Mesendoderm (in vitro differentiated cells): ENCODE results near the gene BHMT2.

Experiments
- DNase-seq: peaks from one replicate; pipeline ENCODE4 v3.0.0; 2013
- H2AK5ac ChIP-seq: 2 replicates; pipeline ENCODE4 v1.6.1; 2013; ENCODE audit warnings: low read length, inconsistent platforms
- H2BK120ac ChIP-seq: 2 replicates; pipeline ENCODE4 v1.6.1; 2013; ENCODE audit warnings: low read depth, mild to moderate bottlenecking, low read length, moderate library complexity, mixed read lengths
- H2BK15ac ChIP-seq: replicated peaks from 2 replicates; pipeline ENCODE4 v1.6.1; 2013; ENCODE audit warnings: low read depth, mild to moderate bottlenecking, moderate library complexity
- H2BK5ac ChIP-seq: 2 replicates; pipeline ENCODE4 v1.6.1; 2013; ENCODE audit warnings: low read length, inconsistent platforms
- H3K18ac ChIP-seq: 2 replicates; pipeline ENCODE4 v1.6.1; 2013; ENCODE audit warnings: mild to moderate bottlenecking, low read length, mixed read lengths
- H3K23ac ChIP-seq: one replicate; pipeline ENCODE4 v1.6.1; 2013; ENCODE audit warnings: low read length
- H3K27ac ChIP-seq: 2 replicates; pipeline ENCODE4 v1.5.1; 2013; ENCODE audit warnings: low read depth, mild to moderate bottlenecking, inconsistent platforms, low read length, moderate library complexity
- H3K27me3 ChIP-seq: 2 replicates; pipeline ENCODE4 v1.6.1; 2013; ENCODE audit warnings: low read length, control low read depth, mild to moderate bottlenecking, inconsistent platforms; ENCODE audit not compliant: insufficient read depth, poor library complexity
- H3K36me3 ChIP-seq: 2 replicates; pipeline ENCODE4 v1.6.1; 2013; ENCODE audit warnings: low read length, inconsistent platforms; ENCODE audit not compliant: control insufficient read depth, insufficient read depth
- H3K4ac ChIP-seq: one replicate; pipeline ENCODE4 v1.6.1; 2013; ENCODE audit warnings: low read depth, mild to moderate bottlenecking, low read length, moderate library complexity
- H3K4me1 ChIP-seq: 2 replicates; pipeline ENCODE4 v1.6.1; 2013; ENCODE audit warnings: low read depth, low read length, inconsistent platforms; ENCODE audit not compliant: control insufficient read depth
- H3K4me2 ChIP-seq: 2 replicates; pipeline ENCODE4 v1.6.1; 2013; ENCODE audit warnings: low read length
- H3K4me3 ChIP-seq: 2 replicates; pipeline ENCODE4 v1.5.1; 2013; ENCODE audit warnings: mild to moderate bottlenecking, low read length
- H3K56ac ChIP-seq: one replicate; pipeline ENCODE4 v1.6.1; 2013; ENCODE audit warnings: low read length
- H3K79me1 ChIP-seq: 2 replicates; pipeline ENCODE4 v1.6.1; 2013; ENCODE audit warnings: low read length, inconsistent platforms
- H3K79me2 ChIP-seq: 2 replicates; pipeline ENCODE4 v1.6.1; 2013; ENCODE audit warnings: mild to moderate bottlenecking, low read length; ENCODE audit not compliant: control insufficient read depth, insufficient read depth
- H3K9ac ChIP-seq: 2 replicates; pipeline ENCODE4 v1.6.1; 2013; ENCODE audit warnings: low read length, inconsistent platforms
- H4K5ac ChIP-seq: one replicate; pipeline ENCODE4 v1.6.1; 2013; ENCODE audit warnings: low read length
- H4K8ac ChIP-seq: one replicate; pipeline ENCODE4 v1.6.1; 2013; ENCODE audit warnings: low read depth, mild to moderate bottlenecking, control low read depth, low read length, moderate library complexity
- WGBS: extraction: QIAGEN DNeasy Blood & Tissue Kit; methylation state at CpG from one replicate; pipeline ENCODE4 v1.1.7; 2013; ENCODE audit warnings: low lambda C conversion rate, missing lambda C conversion rate; ENCODE audit not compliant: insufficient coverage; ENCODE audit errors: extremely low coverage; 5-methylcytosine and 5-hydroxymethylcytosine counted together

The BHMT2 gene

DNA sequence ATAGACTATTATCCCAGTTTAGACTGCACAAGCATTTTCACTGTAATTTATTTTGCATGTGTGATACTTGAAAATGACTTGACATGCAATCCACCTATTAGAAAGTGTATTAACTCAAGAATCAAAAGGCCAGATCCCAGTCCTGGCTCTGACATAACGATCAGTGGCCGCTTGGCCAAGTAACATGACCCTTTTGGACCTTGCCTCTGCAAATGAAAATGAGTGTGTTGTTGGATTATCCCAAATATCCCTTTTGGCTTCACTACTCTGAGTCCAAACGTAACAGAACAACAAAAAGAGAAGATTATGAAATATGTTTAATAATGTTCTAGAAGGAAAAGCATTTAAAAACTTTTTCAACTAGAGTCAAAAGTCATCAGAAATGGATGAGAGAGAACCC, 19.1 kb upstream of the BHMT2 start:
- Histone ChIP-seq H3K18ac (no peak overlapping the region), H4K5ac (no peak overlapping the region), H3K27me3 (no peaks in the 10 kb centered on the region), H2BK120ac (no peak overlapping the region), H3K36me3 (no peaks in the 10 kb centered on the region), H3K4me1 (no peaks in the 10 kb centered on the region), H3K9ac (no peak overlapping the region), H4K8ac (no peak overlapping the region), H3K27ac (no peak overlapping the region), H3K4me3 (no peak overlapping the region), H3K79me1 (no peaks in the 10 kb centered on the region), H3K56ac (no peak overlapping the region), H2BK15ac (no peak overlapping the region), H3K4ac (no peak overlapping the region), H2AK5ac (no peak overlapping the region), H2BK5ac (no peak overlapping the region), H3K79me2 (no peaks in the 10 kb centered on the region), H3K4me2 (no peak overlapping the region), H3K23ac (no peak overlapping the region)
- no CpG with 5 or more reads among the region's 3 CpGs for WGBS
- no peak for DNase-seq

GRCh38 chr5:79053321-79053720, 16.2 kb upstream of the BHMT2 start:
- Histone ChIP-seq H3K79me2 (no peaks in the 10 kb centered on the region), H3K18ac (no peak overlapping the region), H3K4me3 (no peak overlapping the region), H2BK5ac (no peak overlapping the region), H4K8ac (no peak overlapping the region), H3K27me3 (no peaks in the 10 kb centered on the region), H3K27ac (no peak overlapping the region), H2BK15ac (no peak overlapping the region), H4K5ac (no peak overlapping the region), H3K23ac (no peak overlapping the region), H2BK120ac (no peak overlapping the region), H3K56ac (no peak overlapping the region), H3K9ac (no peak overlapping the region), H3K4me1 (no peaks in the 10 kb centered on the region), H2AK5ac (no peak overlapping the region), H3K4ac (no peak overlapping the region), H3K4me2 (no peak overlapping the region), H3K36me3 (no peaks in the 10 kb centered on the region), H3K79me1 (no peaks in the 10 kb centered on the region)
- no CpG with 5 or more reads among the region's 4 CpGs for WGBS
- no peak for DNase-seq

- no CpG with 5 or more reads among the region's 1 CpG for WGBS
These were observed 14.6 kb upstream of the BHMT2 start for GRCh38 chr5:79055017-79055416.

GRCh38 chr5:79056847-79057246, 12.7 kb upstream of the BHMT2 start:
- Histone ChIP-seq H3K18ac (no peak overlapping the region), H3K4me2 (no peak overlapping the region), H3K4me3 (no peak overlapping the region), H3K27me3 (no peaks in the 10 kb centered on the region), H4K8ac (no peak overlapping the region), H2BK5ac (no peak overlapping the region), H3K4ac (no peak overlapping the region), H3K79me2 (no peaks in the 10 kb centered on the region), H2BK120ac (no peak overlapping the region), H3K4me1 (no peaks in the 10 kb centered on the region), H3K27ac (no peak overlapping the region), H2AK5ac (no peak overlapping the region), H3K79me1 (no peaks in the 10 kb centered on the region), H3K56ac (no peak overlapping the region), H2BK15ac (no peak overlapping the region), H4K5ac (no peak overlapping the region), H3K36me3 (no peaks in the 10 kb centered on the region), H3K9ac (no peak overlapping the region), H3K23ac (no peak overlapping the region)
- no peak for DNase-seq

More at GRCh38 chr5:79055017-79055416, 14.6 kb upstream of the BHMT2 start:
- Histone ChIP-seq H3K4me2 (no peak overlapping the region), H3K9ac (no peak overlapping the region), H3K4ac (no peak overlapping the region), H2BK5ac (no peak overlapping the region), H2BK15ac (no peak overlapping the region), H3K79me1 (no peaks in the 10 kb centered on the region), H3K18ac (no peak overlapping the region), H4K5ac (no peak overlapping the region), H3K23ac (no peak overlapping the region), H3K27ac (no peak overlapping the region), H4K8ac (no peak overlapping the region), H3K36me3 (no peaks in the 10 kb centered on the region), H3K56ac (no peak overlapping the region), H3K4me1 (no peaks in the 10 kb centered on the region), H3K4me3 (no peak overlapping the region), H3K27me3 (no peaks in the 10 kb centered on the region), H3K79me2 (no peaks in the 10 kb centered on the region), H2BK120ac (no peak overlapping the region), H2AK5ac (no peak overlapping the region)
- DNase-seq = no peak

DNA sequence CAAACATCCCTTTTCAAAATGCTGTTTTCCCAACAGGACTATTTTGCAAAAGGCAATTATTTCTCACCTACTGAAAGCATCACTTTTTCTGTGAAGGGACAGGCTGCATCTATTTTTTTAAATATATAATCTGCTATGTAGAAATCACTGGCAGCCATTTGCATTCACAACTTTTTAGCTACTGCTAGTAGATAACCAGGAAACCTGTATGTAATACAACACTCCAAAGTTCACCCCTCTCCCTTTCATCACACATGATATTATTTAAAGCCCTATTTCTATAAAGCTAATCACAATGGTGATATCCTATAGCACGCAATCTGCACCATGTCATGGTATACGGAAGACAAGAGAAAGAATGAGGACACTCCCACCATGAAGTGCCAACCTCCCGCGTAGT, 9.9 kb upstream of the BHMT2 start:
- no CpG with 5 or more reads among the region's 4 CpGs for WGBS
- no peak overlapping the region for H4K5ac ChIP-seq
- no peak overlapping the region for H2BK5ac ChIP-seq
- H3K4ac ChIP-seq = no peak overlapping the region
- H2BK120ac ChIP-seq = no peak overlapping the region
- H3K4me3 ChIP-seq = no peak overlapping the region
- no peak overlapping the region for H3K18ac ChIP-seq
- no peak overlapping the region for H3K27ac ChIP-seq
- H3K4me2 ChIP-seq = no peak overlapping the region
- H3K27me3 ChIP-seq = no peaks in the 10 kb centered on the region
- H3K36me3 ChIP-seq = no peaks in the 10 kb centered on the region
- peaks cover 4% of the 10 kb centered on the region for H3K4me1 ChIP-seq
- no peaks in the 10 kb centered on the region for H3K79me1 ChIP-seq
- no peak overlapping the region for H3K9ac ChIP-seq
- no peaks in the 10 kb centered on the region for H3K79me2 ChIP-seq
- H2BK15ac ChIP-seq = no peak overlapping the region
- H3K56ac ChIP-seq = no peak overlapping the region
- no peak overlapping the region for H4K8ac ChIP-seq
- no peak overlapping the region for H2AK5ac ChIP-seq
- no peak overlapping the region for H3K23ac ChIP-seq
- DNase-seq = no peak

DNA sequence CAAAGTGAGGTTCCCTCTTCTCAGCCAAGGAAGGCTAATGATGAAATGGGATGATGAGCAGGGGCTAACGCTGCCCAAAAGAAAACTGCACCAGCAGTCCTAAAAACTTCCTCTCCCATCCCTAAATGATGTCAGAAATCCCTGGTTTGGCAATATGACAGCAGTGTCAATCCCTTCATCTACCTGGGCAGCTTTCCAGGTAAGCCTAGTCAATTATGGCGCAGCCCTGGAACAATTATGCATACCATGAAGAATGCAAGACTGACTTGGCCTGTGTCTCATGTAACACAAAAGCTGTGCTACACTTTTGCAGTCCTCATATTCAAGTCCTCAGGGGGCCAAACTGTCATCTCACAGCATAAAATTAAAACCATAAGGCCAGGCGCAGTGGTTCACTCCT, 7.1 kb upstream of the BHMT2 start:
- H3K4me3 ChIP-seq = no peak overlapping the region
- peaks cover 4% of the 10 kb centered on the region for H3K4me1 ChIP-seq
- H3K4me2 ChIP-seq = no peak overlapping the region
- no peaks in the 10 kb centered on the region for H3K36me3 ChIP-seq
- no peak overlapping the region for H3K27ac ChIP-seq
- H3K4ac ChIP-seq = no peak overlapping the region
- no peaks in the 10 kb centered on the region for H3K79me2 ChIP-seq
- H4K5ac ChIP-seq = no peak overlapping the region
- no peak overlapping the region for H2BK15ac ChIP-seq
- WGBS = no CpG with 5 or more reads among the region's 3 CpGs
- no peak overlapping the region for H4K8ac ChIP-seq
- no peak overlapping the region for H2AK5ac ChIP-seq
- H3K79me1 ChIP-seq = no peaks in the 10 kb centered on the region
- no peak overlapping the region for H2BK120ac ChIP-seq
- no peak for DNase-seq
- H3K27me3 ChIP-seq = no peaks in the 10 kb centered on the region
- H2BK5ac ChIP-seq = no peak overlapping the region
- no peak overlapping the region for H3K18ac ChIP-seq
- H3K56ac ChIP-seq = no peak overlapping the region
- H3K23ac ChIP-seq = no peak overlapping the region
- no peak overlapping the region for H3K9ac ChIP-seq
